ENCODE data around the gene CBR1. TPM values are rescaled to one million over a fixed set of nuclear protein-coding genes. Genes with fewer than 3 reads are reported as not detected.

CBR1 gene
- 152 and 195 TPM in 2 replicates for total RNA-seq

GRCh38 chr21:36069713-36070583, at the start of gene CBR1:
TSS of gene CBR1 (plus strand) at chr21:36070024. CDS start at chr21:36070116, 92 bp downstream.

GRCh38 chr21:36060159-36060921, 9.5 kb upstream of the CBR1 start, which contains the start of gene SETD4:
TSS of gene SETD4 (minus strand) at chr21:36060526. CDS start at chr21:36058888, 1,638 bp downstream.

Other genes starting within 250 kb of the CBR1 start
- 11.1 and 15.2 TPM in 2 replicates for gene SETD4, start 9.5 kb upstream of the CBR1 start, total RNA-seq
- gene CBR3, start 65.1 kb downstream of the CBR1 start, total RNA-seq, result 4.8 and 5.8 TPM in 2 replicates
- 7.4 and 17.4 TPM in 2 replicates for gene DOP1B, start 86.8 kb downstream of the CBR1 start, total RNA-seq

Measured in smooth muscle cell of the pulmonary artery (primary cell).